Glomerular endothelial cell (primary cell): ENCODE results near the gene SMIM27. TPM values are rescaled to one million over a fixed set of nuclear protein-coding genes. Genes with fewer than 3 reads are reported as not detected.
A peak's percentile ranks its signal among the peaks of the same experiment; 100 is the strongest.

Source experiments
- DNase-seq: peaks from one replicate; pipeline ENCODE4 v3.0.0-alpha.2; 2011; ENCODE audit warnings: low read depth, low spot score; ENCODE audit errors: extremely low read depth
- total RNA-seq: library from RNA; depleted of rRNA; stranded (reverse); fragments of >200 nt; gene quantifications from 2 replicates; pipeline ENCODE4 v1.2.3, GENCODE V29; 2015

The SMIM27 gene
- total RNA-seq, 1 donor from 2014 or later: 2.1 TPM

- no peak for DNase-seq
Observed at GRCh38 chr9:32554107-32554506, 2.0 kb downstream of the SMIM27 start.

- no peak for DNase-seq
Observed at GRCh38 chr9:32554591-32554990, 2.5 kb downstream of the SMIM27 start.

- DNase-seq: no peak
Observed at GRCh38 chr9:32558408-32558934, 6.3 kb downstream of the SMIM27 start.

GRCh38 chr9:32565967-32566366 lies 13.8 kb downstream of the SMIM27 start:
- no peak for DNase-seq

GRCh38 chr9:32566770-32567169 lies 14.6 kb downstream of the SMIM27 start:
- DNase-seq: no peak

- DNase-seq: no peak
Observed at GRCh38 chr9:32570262-32570661, 18.1 kb downstream of the SMIM27 start.

GRCh38 chr9:32571969-32572899 lies 20.1 kb downstream of the SMIM27 start:
- no peak for DNase-seq

GRCh38 chr9:32572900-32573523 lies 20.9 kb downstream of the SMIM27 start, which contains the start of gene NDUFB6:
Gene NDUFB6, minus strand, starts transcription at chr9:32573159. Its CDS starts 99 bp downstream, at chr9:32573060.
- DNase-seq: no peak

GRCh38 chr9:32573821-32574220 lies 21.7 kb downstream of the SMIM27 start:
- no peak for DNase-seq

GRCh38 chr9:32574858-32575257 lies 22.7 kb downstream of the SMIM27 start:
- no peak for DNase-seq

GRCh38 chr9:32577316-32577715 lies 25.2 kb downstream of the SMIM27 start:
- no peak for DNase-seq

- DNase-seq: no peak
Observed at GRCh38 chr9:32578976-32579375, 26.8 kb downstream of the SMIM27 start.

- no peak for DNase-seq
Observed at GRCh38 chr9:32579706-32580331, 27.7 kb downstream of the SMIM27 start.

- DNase-seq: no peak
Observed at GRCh38 chr9:32580631-32581300, 28.6 kb downstream of the SMIM27 start.

- DNase-seq: peak; percentile 60
Observed at GRCh38 chr9:32581512-32582143, 29.5 kb downstream of the SMIM27 start.

- no peak for DNase-seq
Observed at GRCh38 chr9:32584784-32585183, 32.7 kb downstream of the SMIM27 start.

- DNase-seq: no peak
Observed at GRCh38 chr9:32587901-32588300, 35.8 kb downstream of the SMIM27 start.

- no peak for DNase-seq
Observed at GRCh38 chr9:32589083-32589723, 37.1 kb downstream of the SMIM27 start.

- no peak for DNase-seq
Observed at GRCh38 chr9:32590476-32590875, 38.3 kb downstream of the SMIM27 start.

GRCh38 chr9:32590898-32591297 lies 38.8 kb downstream of the SMIM27 start:
- DNase-seq: no peak
